ENCODE measurements around the gene BORA. TPM values are rescaled to one million over a fixed set of nuclear protein-coding genes. Genes with fewer than 3 reads are reported as not detected.

Gene BORA
- total RNA-seq (2021) (12.6 and 19.5 TPM in 2 replicates), Bru-seq, nascent RNA (percentile 91 among the genes with signal in this experiment), BruChase-seq, experiment 1, labeled RNA remaining after a 2-hour chase (percentile 89 among the genes with signal in this experiment), BruChase-seq, experiment 2, labeled RNA remaining after a 6-hour chase (percentile 72 among the genes with signal in this experiment)
- long read RNA-seq, transcript BORA-203 (12 exons, 2,936 nt): major isoform, 20 of 48 reads
- long read RNA-seq, transcript BORA-202 (11 exons, 1,673 nt): minor isoform, 6 of 48 reads
- long read RNA-seq, partial matches to known transcripts: 3 of 48 reads
- long read RNA-seq, other reads (novel, unspliced or antisense): 19 of 48 reads

GRCh38 chr13:72727417-72728289, at the start of gene BORA, which contains the start of gene MZT1:
BORA (plus strand) TSS chr13:72727923; CDS start chr13:72728941, 1,018 bp downstream.
MZT1 (minus strand) TSS chr13:72727629; CDS start chr13:72727602, 27 bp downstream.
- peaks cover 13% of the 10 kb centered on the region; the same call in 1 of the 2 replicates for H3K36me3 ChIP-seq (ENCODE audit: low read depth)
- H3K79me2 ChIP-seq (ENCODE audit: low read depth): peaks cover 88% of the 10 kb centered on the region
- H3K27ac ChIP-seq: no peak within 1 kb of the TSS
- H3K9me3 ChIP-seq (ENCODE audit: insufficient read depth, low read depth): no peaks in the 10 kb centered on the region
- ChIA-PET CTCF (no interaction called here), POLR2A (ENCODE audit: unreplicated experiment) (no interaction called here)
- H3F3A ChIP-seq (ENCODE audit: insufficient read depth, low read depth): no peaks in the 10 kb centered on the region
- peak; percentile 92 to 95 for DNase-seq
- peak within 1 kb of the TSS; percentile 96 for H3K4me2 ChIP-seq
- intact Hi-C loops (cut with micrococcal nuclease; ENCODE audit: unreplicated experiment): loop anchor here (2.0 kb wide), 1 partner anchor 53 kb away; the partner anchor contains the start of gene DIS3
- peaks cover 22% of the 10 kb centered on the region for H3K4me1 ChIP-seq (replicated peaks; ENCODE audit: insufficient read depth)
- TSS peak; percentile 50 for BruUV-seq (replicated peaks)
- no peaks in the 10 kb centered on the region for H4K20me1 ChIP-seq (ENCODE audit: insufficient read depth)
- TF ChIP-seq EZH2 (IDR thresholded peaks at IDR 0.05; ENCODE audit: low read depth) (no peak), CTCF (conservative IDR thresholded peaks at IDR 0.05) (no peak)
- H3K27me3 ChIP-seq (ENCODE audit: insufficient read depth, low read depth): no peaks in the 10 kb centered on the region
- no peaks in the 10 kb centered on the region for H3K9me2 ChIP-seq (ENCODE audit: insufficient read depth)
- H2AFZ ChIP-seq: peak within 1 kb of the TSS; percentile 93
- H3K4me3 ChIP-seq: peak within 1 kb of the TSS; percentile 96

- H3K4me3 ChIP-seq: no peak overlapping the region
- ChIA-PET CTCF (no interaction called here), POLR2A (ENCODE audit: unreplicated experiment) (no interaction called here)
- H3K4me2 ChIP-seq: no peak overlapping the region
- no peaks in the 10 kb centered on the region for H3K27me3 ChIP-seq (ENCODE audit: insufficient read depth, low read depth)
- DNase-seq: no peak
- intact Hi-C loops (cut with micrococcal nuclease; ENCODE audit: unreplicated experiment): no loop called here
- H4K20me1 ChIP-seq (ENCODE audit: insufficient read depth): no peaks in the 10 kb centered on the region
- no peaks in the 10 kb centered on the region for H3K36me3 ChIP-seq (ENCODE audit: low read depth)
- no peaks in the 10 kb centered on the region for H3K4me1 ChIP-seq (replicated peaks; ENCODE audit: insufficient read depth)
- TF ChIP-seq CTCF (conservative IDR thresholded peaks at IDR 0.05) (no peak), EZH2 (IDR thresholded peaks at IDR 0.05; ENCODE audit: low read depth) (no peak)
- BruUV-seq (replicated peaks): no TSS peak
- no peaks in the 10 kb centered on the region for H3K9me3 ChIP-seq (ENCODE audit: insufficient read depth, low read depth)
- no peak overlapping the region for H3K27ac ChIP-seq
- H3K79me2 ChIP-seq (ENCODE audit: low read depth): no peaks in the 10 kb centered on the region
- no peak overlapping the region for H2AFZ ChIP-seq
- H3K9me2 ChIP-seq (ENCODE audit: insufficient read depth): no peaks in the 10 kb centered on the region
- H3F3A ChIP-seq (ENCODE audit: insufficient read depth, low read depth): no peaks in the 10 kb centered on the region
Observed at GRCh38 chr13:72678312-72678711, 49.4 kb upstream of the BORA start.

- H3K4me3 ChIP-seq: no peak overlapping the region
- no peak for TF ChIP-seq CTCF (conservative IDR thresholded peaks at IDR 0.05)
- H4K20me1 ChIP-seq (ENCODE audit: insufficient read depth): no peaks in the 10 kb centered on the region
- no peak for DNase-seq
- no peaks in the 10 kb centered on the region for H3F3A ChIP-seq (ENCODE audit: insufficient read depth, low read depth)
- no peaks in the 10 kb centered on the region for H3K79me2 ChIP-seq (ENCODE audit: low read depth)
- no peaks in the 10 kb centered on the region for H3K9me3 ChIP-seq (ENCODE audit: insufficient read depth, low read depth)
- H2AFZ ChIP-seq: no peak overlapping the region
- H3K4me2 ChIP-seq: no peak overlapping the region
- no peaks in the 10 kb centered on the region for H3K4me1 ChIP-seq (replicated peaks; ENCODE audit: insufficient read depth)
- no TSS peak for BruUV-seq (replicated peaks)
- ChIA-PET POLR2A (ENCODE audit: unreplicated experiment) (no interaction called here), CTCF (no interaction called here)
- no peaks in the 10 kb centered on the region for H3K9me2 ChIP-seq (ENCODE audit: insufficient read depth)
- H3K27ac ChIP-seq: no peak overlapping the region
- intact Hi-C loops (cut with micrococcal nuclease; ENCODE audit: unreplicated experiment): no loop called here
- no peaks in the 10 kb centered on the region; the same call in 1 of the 2 replicates for H3K27me3 ChIP-seq (ENCODE audit: insufficient read depth, low read depth)
- H3K36me3 ChIP-seq (ENCODE audit: low read depth): no peaks in the 10 kb centered on the region
Observed at GRCh38 chr13:72680353-72680752, 47.4 kb upstream of the BORA start.
